Measurements from ENCODE around the gene PPIL1.
A peak's percentile ranks its signal among the peaks of the same experiment; 100 is the strongest.

Gene PPIL1

DNA sequence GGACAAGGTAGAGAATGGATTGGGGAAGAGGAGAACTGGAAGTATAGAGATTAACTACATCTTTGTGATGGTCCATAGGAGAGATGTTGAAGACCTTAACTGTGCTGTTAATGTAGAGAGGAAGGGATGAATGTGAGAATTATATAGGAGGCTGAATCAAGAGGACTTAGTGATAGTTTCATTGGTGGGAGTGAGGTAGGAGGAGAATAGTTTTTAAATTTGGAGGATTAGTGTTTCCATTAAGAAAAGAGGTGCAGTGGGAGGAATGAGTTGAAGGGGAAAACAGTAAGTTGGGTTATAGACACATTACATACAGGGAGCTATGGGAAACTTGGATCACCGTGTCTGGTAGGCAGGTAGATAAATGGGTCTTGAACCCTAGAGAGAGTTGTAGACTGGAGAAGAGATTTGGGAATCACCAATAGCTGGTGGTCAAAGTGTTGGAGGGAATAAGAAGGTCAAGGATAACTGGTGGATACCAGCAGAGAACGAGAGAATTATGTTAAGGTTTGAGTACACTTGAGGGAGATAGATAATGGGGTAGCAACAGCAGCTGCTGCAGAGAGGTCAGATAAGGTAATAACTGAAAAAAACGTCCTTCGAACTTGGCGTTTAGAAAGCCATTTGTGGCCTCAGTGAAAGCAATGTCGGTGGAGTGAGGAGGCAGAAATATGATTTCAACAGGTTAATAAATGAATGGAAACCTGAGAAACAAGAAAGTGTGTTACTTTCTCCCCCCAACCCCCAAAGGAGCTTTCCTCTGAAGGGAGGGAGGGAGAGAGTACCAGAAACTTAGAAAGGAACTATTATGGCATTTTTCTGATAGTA is 14.3 kb upstream of the PPIL1 start:
- no peak for DNase-seq (ENCODE audit: low spot score)

DNA sequence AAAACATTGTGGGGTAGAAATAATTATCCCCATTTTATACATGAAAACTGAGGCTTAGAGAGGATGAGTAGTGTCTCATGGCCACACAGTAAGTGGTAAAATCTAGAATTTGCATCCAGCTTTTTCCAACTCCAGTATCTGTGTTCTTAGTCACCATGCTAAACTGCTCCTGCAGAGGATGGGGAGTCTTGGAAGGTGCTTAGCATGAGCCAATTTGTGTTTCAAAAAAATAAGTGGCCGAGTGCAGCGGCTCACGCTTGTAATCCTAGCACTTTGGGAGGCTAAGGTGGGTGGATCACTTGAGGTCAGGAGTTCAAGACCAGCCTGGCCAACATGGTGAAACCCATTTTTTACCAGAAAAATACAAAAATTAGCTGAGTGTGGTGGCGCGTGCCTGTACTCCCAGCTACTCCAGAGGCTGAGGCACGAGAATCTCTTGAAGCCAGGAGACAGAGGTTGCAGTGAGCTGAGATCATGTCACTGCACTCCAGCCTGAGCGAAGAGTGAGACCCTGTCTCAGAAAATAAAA is 13.6 kb upstream of the PPIL1 start:
- no peak for DNase-seq (ENCODE audit: low spot score)

DNA sequence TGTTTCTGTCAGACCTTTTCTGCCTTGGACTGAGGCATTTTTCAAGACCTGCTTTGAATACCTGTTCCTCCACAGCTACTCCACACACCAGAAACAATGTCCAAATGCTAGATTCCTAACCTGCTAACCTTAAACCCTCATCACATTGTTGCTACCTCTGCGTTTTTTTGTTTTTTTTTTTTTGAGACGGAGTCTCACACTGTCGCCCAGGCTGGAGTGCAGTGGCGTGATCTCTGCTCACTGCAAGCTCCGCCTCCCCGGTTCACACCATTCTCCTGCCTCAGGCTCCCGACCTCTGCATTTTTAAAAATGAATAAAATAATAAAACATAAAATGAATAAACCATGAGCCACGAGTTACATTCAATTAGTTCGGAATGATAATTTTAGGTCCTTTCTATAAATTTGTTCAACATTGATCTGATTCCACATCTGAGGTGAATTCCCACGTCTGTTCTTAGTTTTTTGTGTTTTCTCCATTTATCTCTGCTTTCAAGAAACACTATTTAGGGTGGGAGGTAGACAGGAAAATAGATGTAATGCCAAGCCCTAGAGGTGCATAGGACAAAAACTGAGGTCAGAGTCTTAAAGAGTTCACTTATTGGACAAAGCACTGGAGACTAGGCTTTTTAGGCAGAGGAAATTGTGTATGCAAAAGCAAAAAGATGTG is 12.5 kb upstream of the PPIL1 start:
- DNase-seq (ENCODE audit: low spot score), result no peak

DNA sequence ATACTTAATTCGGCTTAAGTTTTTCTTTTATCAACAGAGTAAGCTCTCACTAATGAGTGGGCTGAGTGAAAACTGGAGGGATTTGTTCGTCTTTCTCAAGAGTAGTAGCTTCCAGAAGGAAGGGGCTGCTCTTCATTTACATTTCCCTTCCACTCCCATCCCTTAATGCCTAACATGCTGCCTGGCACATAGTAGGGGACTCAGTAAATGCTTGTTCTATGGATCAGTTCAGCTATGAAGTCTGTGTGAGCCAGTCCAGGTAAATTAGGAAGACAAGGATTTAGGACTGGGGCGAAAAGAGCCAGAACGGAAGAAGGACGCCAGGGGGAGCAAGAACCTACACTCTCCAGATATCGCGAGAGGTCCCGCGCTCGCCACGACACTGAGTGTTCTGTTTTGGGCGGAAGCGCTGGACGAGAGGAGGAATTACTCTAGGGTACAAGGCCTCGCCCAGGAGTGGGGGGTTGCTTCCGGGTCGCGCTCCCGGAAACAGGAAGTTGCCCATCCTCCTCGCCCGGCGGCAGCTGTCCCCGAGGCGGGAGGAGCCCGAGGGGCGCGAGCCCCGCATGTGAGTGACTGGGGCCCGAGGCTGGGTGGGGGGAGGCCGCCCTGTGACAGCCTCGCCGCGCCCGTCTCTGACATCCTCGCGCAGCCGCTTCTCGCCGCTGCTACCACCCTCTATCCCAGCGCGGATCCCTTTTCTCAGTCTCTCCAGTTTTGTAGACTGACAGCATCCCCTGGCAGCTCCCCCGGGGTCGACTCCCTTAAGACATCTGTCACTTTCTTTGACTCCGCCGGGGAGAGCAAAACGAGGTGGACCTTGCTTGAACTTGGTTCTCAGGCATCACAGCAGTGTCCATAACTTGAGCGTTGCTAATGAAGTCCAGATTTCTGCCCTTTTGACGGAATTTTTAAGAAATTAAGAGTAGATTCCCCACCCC is 11.1 kb upstream of the PPIL1 start, which contains the start of gene C6orf89:
C6orf89 (plus strand) TSS at position 492 of the 941 bp plus-strand sequence. CDS start 13,493 bp downstream, outside the sequence.
- peak; percentile 98 for DNase-seq (ENCODE audit: low spot score)

- DNase-seq (ENCODE audit: low spot score), result no peak
These were observed 10.0 kb upstream of the PPIL1 start for GRCh38 chr6:36884610-36885009.

GRCh38 chr6:36875250-36875633 is 639 bp upstream of the PPIL1 start:
- no peak for DNase-seq (ENCODE audit: low spot score)

DNA sequence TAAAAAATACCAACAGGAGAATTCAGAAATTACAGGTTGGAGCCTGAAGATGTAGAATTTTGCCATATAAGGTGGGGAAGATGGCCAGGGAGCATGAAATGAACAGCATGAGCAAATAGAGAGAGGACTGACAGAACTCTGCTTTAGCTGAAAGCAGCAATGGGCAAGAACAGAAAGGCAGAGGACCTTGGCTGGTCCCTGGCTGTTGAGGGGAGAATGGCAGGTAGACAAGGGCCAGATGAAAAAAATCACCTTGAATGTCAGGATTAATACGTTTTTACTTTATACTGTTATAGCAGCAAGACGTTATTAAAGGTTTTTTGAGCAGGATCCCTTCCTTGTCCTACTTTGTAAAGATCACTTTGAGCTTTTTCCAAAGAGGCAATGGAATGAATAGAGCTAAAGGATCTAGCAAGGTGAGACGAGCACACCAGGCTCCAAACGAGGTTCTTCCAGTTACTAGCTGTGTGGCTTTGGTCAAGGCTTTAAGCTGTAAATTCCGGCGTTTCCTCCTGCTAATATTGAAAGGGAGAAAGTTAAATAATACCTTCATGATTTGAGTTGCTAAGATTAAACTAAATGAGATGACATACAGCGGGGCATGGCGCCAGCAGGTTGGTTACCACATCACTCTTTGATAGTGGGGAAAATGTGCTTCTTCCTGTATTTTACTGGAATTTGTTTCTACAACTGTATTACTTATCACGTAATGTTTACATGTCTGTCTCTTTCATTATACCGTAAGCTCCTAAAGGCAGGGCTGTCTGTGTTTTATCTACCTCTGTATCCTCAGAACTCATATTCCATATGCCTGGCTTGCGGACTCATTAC is 776 bp downstream of the PPIL1 start:
- peak; percentile 11 for DNase-seq (ENCODE audit: low spot score)

DNA sequence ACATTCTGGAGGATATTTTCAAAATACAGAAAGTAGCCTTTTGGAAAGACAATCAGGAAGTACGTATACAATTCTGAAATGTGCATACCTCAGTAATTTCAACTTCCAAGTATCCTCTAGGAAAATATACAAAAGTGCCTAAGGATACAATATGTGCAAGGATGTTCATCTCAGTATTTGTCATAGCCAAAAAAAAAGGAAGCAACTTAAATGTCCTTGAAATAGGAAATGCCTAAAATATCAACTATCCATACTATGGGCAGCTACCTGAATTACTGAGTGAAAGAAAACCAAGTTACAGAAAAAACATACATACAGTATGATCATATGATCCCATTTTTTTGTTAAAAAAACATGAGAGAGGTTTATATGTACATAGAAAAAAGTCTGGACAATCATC is 1.5 kb downstream of the PPIL1 start:
- no peak for DNase-seq (ENCODE audit: low spot score)

DNA sequence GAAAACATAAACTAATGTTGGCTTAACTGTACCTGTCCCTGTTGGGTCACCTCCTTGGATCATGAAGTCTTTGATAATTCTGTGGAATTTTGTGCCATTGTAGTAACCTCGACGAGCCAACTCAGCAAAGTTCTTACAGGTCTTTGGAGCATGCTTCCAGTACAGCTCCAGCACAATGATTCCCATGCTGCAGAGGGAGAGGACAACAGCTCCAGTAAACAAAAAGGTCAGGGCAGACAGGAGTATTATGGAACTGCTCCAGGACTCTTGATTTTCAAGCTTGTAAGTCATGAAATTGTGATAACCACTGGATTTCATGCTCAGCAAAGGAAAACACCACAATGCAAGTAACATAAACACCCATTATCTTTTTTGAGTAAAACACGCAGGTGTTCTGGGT is 2.9 kb downstream of the PPIL1 start:
- DNase-seq (ENCODE audit: low spot score), result no peak

- no peak for DNase-seq (ENCODE audit: low spot score)
These were observed 7.0 kb downstream of the PPIL1 start for GRCh38 chr6:36867471-36868224.

GRCh38 chr6:36865835-36866234 is 8.8 kb downstream of the PPIL1 start:
- DNase-seq (ENCODE audit: low spot score), result no peak

GRCh38 chr6:36863670-36864540 is 10.7 kb downstream of the PPIL1 start:
- no peak for DNase-seq (ENCODE audit: low spot score)

- DNase-seq (ENCODE audit: low spot score), result no peak
These were observed 11.7 kb downstream of the PPIL1 start for GRCh38 chr6:36862848-36863382.

DNA sequence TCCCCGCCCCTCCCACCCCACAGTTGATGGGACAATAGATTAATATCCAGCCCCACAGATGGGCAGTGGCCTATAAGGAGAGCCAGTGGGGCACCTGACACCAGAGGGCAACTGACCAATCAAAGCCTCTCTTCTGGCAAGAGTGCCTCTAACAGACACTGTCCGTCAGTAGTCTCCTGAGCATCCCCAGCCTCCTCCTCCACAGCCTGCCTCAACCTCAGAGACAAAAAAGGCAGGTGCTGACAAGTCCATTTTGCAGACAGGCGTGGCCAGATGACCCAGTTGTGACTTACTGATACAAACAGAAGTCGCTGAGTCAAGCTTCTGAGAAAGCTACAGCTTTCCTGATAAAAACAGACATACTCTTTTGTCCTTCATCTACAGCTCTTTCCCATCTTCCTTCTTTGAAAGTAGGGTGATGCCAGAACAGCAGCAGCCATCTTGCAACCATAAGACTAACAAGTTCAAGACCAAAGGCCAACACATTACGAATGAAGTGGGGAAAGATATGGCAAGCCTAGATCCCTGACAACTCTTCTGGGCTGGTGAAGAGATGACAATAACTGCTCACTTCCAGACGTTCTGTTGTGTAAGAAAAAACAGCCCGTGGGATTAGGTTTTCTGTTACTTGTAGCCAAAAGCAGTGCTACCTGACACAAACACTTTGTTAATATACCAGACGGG is 12.3 kb downstream of the PPIL1 start:
- DNase-seq (ENCODE audit: low spot score), result no peak

DNA sequence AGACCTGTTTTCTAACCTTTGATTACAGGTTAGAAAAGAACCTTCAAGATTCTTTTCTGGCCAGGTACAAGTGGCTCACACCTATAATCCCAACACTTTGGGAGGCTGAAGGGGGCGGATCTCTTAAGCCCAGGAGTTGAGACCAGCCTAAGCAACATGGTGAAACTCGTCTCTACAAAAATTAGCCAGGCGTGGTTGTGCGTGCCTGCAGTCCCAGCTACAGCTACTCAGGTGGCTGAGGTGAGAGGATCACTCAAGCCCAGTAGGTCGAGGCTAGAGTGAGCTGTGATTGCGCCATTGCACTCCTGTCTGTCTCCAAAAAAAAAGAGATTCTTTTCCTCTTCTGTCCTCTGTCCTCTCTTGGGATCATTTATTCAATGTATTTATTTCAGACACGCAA is 14.5 kb downstream of the PPIL1 start:
- DNase-seq (ENCODE audit: low spot score), result no peak

DNA sequence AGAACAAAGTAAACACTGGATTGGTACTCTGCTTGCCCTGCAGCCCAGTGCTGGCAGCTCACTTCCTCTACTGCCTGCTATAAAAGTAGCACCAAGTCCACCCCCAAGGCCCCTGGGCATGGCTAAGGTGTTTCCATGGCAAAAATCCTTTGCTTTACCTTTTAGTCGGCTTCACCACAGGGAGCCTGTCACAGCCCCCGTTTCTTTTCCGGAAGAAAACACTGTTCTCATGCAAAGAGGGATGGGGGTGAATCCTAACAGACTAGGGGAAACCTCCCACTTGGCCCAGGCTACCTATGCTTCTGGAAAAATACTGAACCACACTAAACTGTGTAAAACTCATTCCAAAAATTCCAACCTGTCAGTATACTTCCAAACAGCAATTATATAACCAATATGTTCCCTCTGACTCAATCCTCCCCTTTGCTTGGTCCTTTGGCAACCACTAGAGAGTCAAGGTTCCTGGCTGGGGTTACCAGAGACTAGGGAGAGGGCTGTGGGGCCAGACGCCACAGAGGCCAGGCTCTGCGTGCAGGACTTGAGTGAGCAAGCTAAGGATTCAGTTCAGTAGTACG is 16.1 kb downstream of the PPIL1 start:
- no peak for DNase-seq (ENCODE audit: low spot score)

- no peak for DNase-seq (ENCODE audit: low spot score)
These were observed 17.3 kb downstream of the PPIL1 start for GRCh38 chr6:36857325-36857724.

GRCh38 chr6:36856277-36856676 is 18.3 kb downstream of the PPIL1 start:
- no peak for DNase-seq (ENCODE audit: low spot score)
